PC-3 (cell line): ENCODE measurements around the gene CRB2.

Experiments
- EZH2 ChIP-seq: fragments of 300-600 bp; sonication (generic); IDR thresholded peaks from one replicate; pipeline ENCODE4 v1.6.1; 2017; ENCODE audit warnings: antibody characterized with exemption, mild to moderate bottlenecking, low read length; ENCODE audit not compliant: unreplicated experiment
- TF ChIP-seq, protein P1 (sequence below): fragments of 300-600 bp; sonication (generic); conservative IDR thresholded peaks from 2 replicates; pipeline ENCODE4 v1.5.1; 2017; ENCODE audit warnings: antibody characterized with exemption, low read depth, mild to moderate bottlenecking, low read length

DNA sequence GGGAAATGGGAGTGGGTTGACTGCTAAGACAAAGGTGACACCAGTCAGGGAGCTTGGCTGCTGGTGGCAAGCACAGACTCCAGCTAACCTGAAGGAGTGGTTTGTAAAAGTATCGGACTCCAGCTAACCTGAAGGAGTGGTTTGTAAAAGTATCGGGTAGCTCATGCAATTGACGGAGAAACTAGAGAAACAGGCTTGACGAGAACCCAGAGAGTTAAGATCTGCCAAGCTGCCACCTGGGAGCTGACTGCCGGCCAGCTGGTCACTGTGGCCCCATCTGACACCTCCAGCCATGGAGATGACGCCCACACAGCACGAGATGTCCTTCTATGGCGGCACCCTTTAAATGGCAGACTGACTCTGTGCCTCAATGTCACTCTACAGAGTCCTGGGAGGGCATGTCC lies 28.3 kb upstream of the CRB2 start:
- TF ChIP-seq, protein P1, sequence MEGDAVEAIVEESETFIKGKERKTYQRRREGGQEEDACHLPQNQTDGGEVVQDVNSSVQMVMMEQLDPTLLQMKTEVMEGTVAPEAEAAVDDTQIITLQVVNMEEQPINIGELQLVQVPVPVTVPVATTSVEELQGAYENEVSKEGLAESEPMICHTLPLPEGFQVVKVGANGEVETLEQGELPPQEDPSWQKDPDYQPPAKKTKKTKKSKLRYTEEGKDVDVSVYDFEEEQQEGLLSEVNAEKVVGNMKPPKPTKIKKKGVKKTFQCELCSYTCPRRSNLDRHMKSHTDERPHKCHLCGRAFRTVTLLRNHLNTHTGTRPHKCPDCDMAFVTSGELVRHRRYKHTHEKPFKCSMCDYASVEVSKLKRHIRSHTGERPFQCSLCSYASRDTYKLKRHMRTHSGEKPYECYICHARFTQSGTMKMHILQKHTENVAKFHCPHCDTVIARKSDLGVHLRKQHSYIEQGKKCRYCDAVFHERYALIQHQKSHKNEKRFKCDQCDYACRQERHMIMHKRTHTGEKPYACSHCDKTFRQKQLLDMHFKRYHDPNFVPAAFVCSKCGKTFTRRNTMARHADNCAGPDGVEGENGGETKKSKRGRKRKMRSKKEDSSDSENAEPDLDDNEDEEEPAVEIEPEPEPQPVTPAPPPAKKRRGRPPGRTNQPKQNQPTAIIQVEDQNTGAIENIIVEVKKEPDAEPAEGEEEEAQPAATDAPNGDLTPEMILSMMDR, result no peak
- no peak for TF ChIP-seq EZH2
